Kidney epithelial cell (primary cell): ENCODE results near the gene PRRG2. TPM values are rescaled to one million over a fixed set of nuclear protein-coding genes. Genes with fewer than 3 reads are reported as not detected.

Experiments used
- DNase-seq: peaks from one replicate; pipeline ENCODE4 v3.0.0-alpha.2; 2010; ENCODE audit warnings: low read depth
- H3K27me3 ChIP-seq: 2 replicates; pipeline ENCODE4 v1.6.0; 2011; ENCODE audit warnings: low read length; ENCODE audit not compliant: control insufficient read depth, insufficient read depth
- H3K36me3 ChIP-seq: 2 replicates; pipeline ENCODE4 v1.5.1; 2011; ENCODE audit warnings: low read length; ENCODE audit not compliant: control insufficient read depth, insufficient read depth
- H3K4me3 ChIP-seq: 2 replicates; pipeline ENCODE4 v1.5.1; 2011; ENCODE audit warnings: low read depth, mild to moderate bottlenecking, control low read depth, low read length
- total RNA-seq: library from RNA; depleted of rRNA; stranded (reverse); fragments of >200 nt; gene quantifications from 2 replicates; pipeline ENCODE4 v1.2.3, GENCODE V29; 2015
- TF ChIP-seq, protein P1 (sequence below): IDR thresholded peaks from 2 replicates; pipeline ENCODE4 v1.5.1; 2011; ENCODE audit warnings: mild to moderate bottlenecking, moderate library complexity, low read length, control low read depth, inconsistent platforms; ENCODE audit not compliant: insufficient read depth, poor library complexity, severe bottlenecking

The PRRG2 gene
- total RNA-seq, 1 donor from 2014 or later, result 5.4 TPM

DNA sequence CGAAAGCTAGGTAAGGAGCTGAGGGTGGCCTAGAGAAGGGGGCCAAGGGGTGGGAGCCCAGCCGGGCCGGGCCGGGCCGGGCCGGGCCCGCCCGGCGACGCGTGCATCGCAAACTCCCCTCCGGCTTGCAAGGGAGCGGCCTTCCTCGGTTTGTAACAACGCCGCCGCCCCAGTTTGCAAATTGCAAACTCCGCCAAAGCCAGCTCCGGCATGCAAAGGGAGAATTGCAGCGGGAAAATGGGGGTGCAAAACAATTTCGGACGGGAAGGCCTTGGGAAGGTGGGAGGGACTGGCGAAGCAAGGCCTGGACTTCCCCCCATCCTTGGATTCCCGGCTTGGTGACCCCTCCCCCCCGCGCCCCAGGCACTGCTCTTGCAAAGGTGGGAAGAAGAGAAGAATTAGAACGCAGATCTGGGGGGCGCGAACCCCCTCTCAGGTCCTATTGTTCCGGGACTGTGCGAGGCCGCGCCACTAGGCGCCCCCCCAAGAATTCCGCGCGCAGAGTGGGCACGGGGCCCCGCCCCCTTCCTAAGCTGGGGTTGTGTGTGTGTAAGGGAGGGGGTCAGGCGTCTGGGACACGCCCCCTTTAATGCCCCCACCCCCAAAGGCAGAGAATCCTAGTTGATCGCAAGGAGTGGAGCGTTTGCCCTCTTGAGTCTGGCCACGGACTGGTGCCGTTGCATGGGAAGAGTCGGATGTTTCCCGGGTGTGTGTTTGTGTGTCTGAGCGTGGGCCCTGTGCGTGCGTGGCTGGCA, 10.8 kb downstream of the PRRG2 start:
- Histone ChIP-seq H3K27me3 (no peaks in the 10 kb centered on the region), H3K36me3 (peaks cover 3% of the 10 kb centered on the region), H3K4me3 (peak overlapping the region; percentile 52)
- DNase-seq, result no peak
- TF ChIP-seq, protein P1, sequence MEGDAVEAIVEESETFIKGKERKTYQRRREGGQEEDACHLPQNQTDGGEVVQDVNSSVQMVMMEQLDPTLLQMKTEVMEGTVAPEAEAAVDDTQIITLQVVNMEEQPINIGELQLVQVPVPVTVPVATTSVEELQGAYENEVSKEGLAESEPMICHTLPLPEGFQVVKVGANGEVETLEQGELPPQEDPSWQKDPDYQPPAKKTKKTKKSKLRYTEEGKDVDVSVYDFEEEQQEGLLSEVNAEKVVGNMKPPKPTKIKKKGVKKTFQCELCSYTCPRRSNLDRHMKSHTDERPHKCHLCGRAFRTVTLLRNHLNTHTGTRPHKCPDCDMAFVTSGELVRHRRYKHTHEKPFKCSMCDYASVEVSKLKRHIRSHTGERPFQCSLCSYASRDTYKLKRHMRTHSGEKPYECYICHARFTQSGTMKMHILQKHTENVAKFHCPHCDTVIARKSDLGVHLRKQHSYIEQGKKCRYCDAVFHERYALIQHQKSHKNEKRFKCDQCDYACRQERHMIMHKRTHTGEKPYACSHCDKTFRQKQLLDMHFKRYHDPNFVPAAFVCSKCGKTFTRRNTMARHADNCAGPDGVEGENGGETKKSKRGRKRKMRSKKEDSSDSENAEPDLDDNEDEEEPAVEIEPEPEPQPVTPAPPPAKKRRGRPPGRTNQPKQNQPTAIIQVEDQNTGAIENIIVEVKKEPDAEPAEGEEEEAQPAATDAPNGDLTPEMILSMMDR, result no peak

DNA sequence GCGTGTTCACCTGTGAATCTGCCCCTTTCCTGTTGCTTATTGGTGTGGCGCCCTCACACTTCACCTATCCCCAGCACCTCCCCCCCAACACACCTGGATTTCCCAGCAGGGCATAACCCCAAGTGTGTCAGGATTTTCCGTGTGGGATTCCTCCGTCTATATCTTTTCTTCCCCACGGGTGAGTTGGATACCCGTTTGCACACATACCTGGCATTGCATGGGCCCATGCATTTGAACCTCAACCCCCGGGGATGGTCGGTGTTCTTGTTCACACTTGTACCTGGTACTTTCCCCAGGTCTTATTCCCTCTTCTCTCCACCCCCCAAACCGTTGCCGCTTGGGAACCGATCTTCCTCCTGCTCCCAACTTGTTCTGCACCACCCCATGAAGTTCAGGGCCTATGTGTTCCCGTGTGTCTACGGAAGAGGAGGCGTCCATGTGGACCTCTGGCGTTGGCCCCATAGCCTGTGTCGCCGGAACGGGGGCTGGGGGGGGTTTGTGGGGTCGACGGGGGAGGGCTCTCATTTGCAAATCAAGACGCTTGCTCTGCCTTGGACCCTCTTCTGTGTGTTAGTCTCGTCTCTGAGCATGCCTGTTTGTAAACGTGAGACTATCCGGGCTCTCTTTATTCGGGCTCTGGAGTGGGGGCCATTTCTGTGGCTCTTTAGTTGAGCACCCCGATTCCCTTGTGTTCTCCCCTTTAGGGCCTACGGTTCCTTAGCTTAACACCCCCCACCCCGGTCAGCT, 11.5 kb downstream of the PRRG2 start:
- Histone ChIP-seq H3K27me3 (no peaks in the 10 kb centered on the region), H3K4me3 (peak overlapping the region; percentile 52), H3K36me3 (peaks cover 3% of the 10 kb centered on the region)
- no peak for DNase-seq
- TF ChIP-seq, protein P1, result no peak

DNA sequence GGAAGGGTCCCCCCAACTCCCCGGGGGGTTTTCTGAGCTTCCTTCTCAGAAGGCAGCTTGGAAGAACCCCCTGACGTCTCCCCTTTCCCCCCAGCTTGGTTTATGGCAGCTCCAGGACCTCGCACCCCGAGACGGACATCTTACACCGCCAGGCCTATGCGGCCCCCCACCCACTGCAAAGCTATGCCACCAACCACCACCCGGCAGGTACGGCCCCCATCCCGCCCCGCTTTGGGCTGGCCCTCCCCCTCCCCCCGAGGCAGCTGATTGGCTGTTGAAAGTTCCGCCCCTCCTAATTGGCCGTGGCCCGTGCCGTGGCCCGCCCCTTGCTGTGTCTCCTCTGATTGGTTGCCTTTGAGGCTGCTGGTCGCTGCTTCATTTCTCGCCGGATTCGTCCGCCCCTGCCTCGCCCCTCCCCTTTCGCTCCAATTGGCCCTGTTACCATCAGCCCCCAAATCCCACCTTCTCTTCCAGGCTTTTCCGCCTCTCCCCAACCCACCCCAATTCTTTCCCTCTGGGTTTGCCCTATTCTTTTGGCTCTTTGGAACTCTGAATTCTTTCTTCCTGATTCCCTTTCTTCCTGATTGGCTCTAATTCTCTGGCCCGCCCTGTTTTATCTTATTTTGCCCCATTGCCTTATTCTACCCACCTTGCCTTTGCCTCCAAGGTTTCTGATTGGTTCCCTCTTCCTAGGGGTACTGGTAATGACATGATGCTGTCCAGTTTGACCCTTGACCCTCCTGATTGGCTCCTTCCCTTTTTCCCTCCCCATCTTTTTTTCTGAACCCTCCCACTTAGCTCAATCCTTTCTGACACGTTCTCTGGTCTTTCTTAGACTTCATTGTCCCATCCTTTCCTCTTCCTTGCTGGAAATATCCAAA, 12.4 kb downstream of the PRRG2 start:
- H3K36me3 ChIP-seq, result peaks cover 3% of the 10 kb centered on the region
- DNase-seq, result peak; percentile 61

DNA sequence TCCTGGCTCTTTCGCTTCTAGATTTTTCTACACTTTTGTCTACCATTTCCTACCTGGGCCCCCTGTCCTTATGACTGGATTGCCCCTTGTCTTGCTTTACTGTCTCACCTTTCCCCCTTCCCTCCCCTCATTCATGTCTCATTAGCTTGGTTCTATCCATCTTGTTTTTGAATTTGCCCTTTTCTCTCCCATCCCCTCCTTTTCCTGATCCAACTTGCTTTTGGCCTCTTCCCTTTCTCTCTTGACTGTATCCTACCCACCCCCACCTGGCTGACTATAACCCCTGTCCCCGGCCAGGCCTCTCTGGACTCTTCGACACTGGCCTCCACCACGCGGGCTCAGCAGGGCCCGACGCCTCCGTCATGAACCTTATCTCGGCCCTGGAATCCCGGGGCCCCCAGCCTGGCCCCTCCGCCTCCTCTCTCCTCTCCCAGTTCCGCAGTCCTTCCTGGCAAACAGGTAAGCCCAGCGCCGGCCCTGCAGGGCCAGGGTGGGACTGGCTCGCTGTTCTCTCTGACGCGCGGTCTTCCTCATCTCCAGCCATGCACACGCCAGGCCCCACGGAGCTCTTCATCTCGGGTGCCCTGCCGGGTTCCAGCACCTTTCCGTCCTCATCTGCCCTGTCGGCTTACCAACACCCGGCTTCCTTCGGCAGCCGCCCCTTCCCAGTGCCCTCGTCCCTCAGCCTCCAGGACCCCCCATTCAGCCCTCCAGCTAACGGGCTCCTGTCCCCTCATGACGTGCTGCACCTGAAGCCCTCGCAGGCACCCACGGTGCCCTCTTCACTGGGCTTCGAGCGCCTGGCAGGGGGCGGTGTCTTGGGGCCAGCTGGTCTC, 13.3 kb downstream of the PRRG2 start:
- DNase-seq, result no peak
- H3K27me3 ChIP-seq, result no peaks in the 10 kb centered on the region
- TF ChIP-seq, protein P1, result no peak
- peaks cover 3% of the 10 kb centered on the region for H3K36me3 ChIP-seq
- H3K4me3 ChIP-seq, result no peak overlapping the region

More for the DNA sequence above, 12.4 kb downstream of the PRRG2 start:
- TF ChIP-seq, protein P1, result no peak
- peak overlapping the region; percentile 52 for H3K4me3 ChIP-seq
- H3K27me3 ChIP-seq, result no peaks in the 10 kb centered on the region
